Neutrophil (primary cell): ENCODE measurements around the gene ARNT2.

Experiments used
- H3K27ac ChIP-seq: fragments of 200-600 bp; sonication (generic); 2 replicates; pipeline ENCODE4 v1.5.1; 2016; ENCODE audit warnings: mild to moderate bottlenecking, moderate library complexity
- H3K27me3 ChIP-seq: fragments of 200-600 bp; sonication (generic); 2 replicates; pipeline ENCODE4 v1.6.0; 2016; ENCODE audit warnings: mild to moderate bottlenecking
- H3K36me3 ChIP-seq: fragments of 200-600 bp; sonication (generic); 2 replicates; pipeline ENCODE4 v1.5.1; 2017
- H3K4me1 ChIP-seq, 2 experiments: fragments of 200-600 bp in 1 of 2; sonication (generic) in 1 of 2; 1 replicate in 1 of 2; 2 replicates in 1 of 2; pipeline versions ENCODE4 v1.5.1 to v1.6.1; 2013 to 2016; ENCODE audit warnings: low read depth in 1 of 2, low read length in 1 of 2, mild to moderate bottlenecking in 1 of 2, moderate library complexity in 1 of 2; ENCODE audit not compliant: control insufficient read depth in 1 of 2, insufficient read depth in 1 of 2
- H3K4me3 ChIP-seq, 2 experiments: fragments of 200-600 bp in 1 of 2; sonication (generic) in 1 of 2; 1 replicate in 1 of 2; 2 replicates in 1 of 2; pipeline ENCODE4 v1.5.1; 2013 to 2016; ENCODE audit warnings: low read depth in 1 of 2, low read length in 1 of 2, mild to moderate bottlenecking in 1 of 2, moderate library complexity in 1 of 2
- H3K9me3 ChIP-seq: fragments of 200-600 bp; sonication (generic); 2 replicates; pipeline ENCODE4 v1.5.1; 2016
- TF ChIP-seq, protein P1 (sequence below): fragments of 200-600 bp; sonication (generic); IDR thresholded peaks from 2 replicates; pipeline ENCODE4 v1.5.1; 2016; ENCODE audit warnings: antibody characterized with exemption

The ARNT2 gene

DNA sequence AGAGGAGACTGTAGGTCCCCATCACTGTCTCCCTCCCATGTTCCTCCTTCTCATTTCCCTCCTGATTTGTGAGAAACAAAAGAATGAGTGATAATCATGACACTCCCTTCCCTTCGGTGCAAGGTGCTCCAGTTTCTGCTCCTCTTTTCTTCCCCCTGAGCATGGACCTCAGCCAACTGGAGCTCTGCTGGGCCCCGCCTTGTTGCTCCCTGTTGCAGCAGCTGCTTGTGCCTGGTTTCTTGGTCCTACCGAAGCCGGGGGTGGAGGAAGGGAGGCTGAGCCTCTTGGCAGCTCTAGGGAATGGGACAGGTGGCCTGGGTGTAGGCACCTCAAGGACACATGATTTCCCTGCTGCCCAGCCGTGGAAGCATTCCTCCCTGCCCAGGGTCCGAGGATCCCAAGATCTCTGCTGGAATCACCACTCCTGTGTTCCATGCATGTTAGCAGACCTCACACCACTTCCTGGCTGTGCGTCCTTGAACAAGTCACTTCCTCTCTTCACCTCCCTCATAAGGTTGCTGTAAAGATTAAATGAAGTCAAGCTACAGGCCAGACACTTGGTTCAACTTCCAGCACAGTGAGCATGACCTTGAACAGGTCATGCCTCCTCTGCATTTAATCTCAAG is 159.3 kb downstream of the ARNT2 start:
- Histone ChIP-seq H3K4me1 (no peaks in the 10 kb centered on the region), H3K9me3 (no peaks in the 10 kb centered on the region), H3K4me3 (no peak overlapping the region), H3K27ac (no peak overlapping the region), H3K27me3 (peaks cover 16% of the 10 kb centered on the region), H3K36me3 (no peaks in the 10 kb centered on the region)
- TF ChIP-seq, protein P1, sequence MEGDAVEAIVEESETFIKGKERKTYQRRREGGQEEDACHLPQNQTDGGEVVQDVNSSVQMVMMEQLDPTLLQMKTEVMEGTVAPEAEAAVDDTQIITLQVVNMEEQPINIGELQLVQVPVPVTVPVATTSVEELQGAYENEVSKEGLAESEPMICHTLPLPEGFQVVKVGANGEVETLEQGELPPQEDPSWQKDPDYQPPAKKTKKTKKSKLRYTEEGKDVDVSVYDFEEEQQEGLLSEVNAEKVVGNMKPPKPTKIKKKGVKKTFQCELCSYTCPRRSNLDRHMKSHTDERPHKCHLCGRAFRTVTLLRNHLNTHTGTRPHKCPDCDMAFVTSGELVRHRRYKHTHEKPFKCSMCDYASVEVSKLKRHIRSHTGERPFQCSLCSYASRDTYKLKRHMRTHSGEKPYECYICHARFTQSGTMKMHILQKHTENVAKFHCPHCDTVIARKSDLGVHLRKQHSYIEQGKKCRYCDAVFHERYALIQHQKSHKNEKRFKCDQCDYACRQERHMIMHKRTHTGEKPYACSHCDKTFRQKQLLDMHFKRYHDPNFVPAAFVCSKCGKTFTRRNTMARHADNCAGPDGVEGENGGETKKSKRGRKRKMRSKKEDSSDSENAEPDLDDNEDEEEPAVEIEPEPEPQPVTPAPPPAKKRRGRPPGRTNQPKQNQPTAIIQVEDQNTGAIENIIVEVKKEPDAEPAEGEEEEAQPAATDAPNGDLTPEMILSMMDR = no peak

DNA sequence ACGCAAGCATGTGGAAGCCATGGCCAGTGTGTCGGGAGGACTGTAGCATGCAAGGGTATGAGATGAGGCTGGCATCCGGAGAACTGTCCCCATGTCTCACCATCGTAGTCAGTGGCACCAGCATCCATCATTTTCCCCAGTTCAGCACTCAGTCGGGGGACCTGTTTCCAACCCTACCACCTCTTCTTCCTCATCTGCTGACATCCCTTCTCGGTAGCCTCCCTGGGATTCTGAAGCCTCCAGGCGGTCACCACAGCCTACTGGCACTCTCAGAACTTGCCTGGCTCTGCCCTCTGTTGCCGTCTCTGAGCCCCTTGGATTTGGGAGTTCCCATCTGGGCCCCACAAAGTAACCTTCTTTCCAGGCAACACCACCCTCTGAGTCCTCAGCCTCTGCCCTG is 159.9 kb downstream of the ARNT2 start:
- Histone ChIP-seq H3K27ac (no peak overlapping the region), H3K4me3 (no peak overlapping the region), H3K4me1 (no peaks in the 10 kb centered on the region), H3K27me3 (peaks cover 16% of the 10 kb centered on the region), H3K9me3 (no peaks in the 10 kb centered on the region), H3K36me3 (no peaks in the 10 kb centered on the region)
- TF ChIP-seq, protein P1 = no peak

DNA sequence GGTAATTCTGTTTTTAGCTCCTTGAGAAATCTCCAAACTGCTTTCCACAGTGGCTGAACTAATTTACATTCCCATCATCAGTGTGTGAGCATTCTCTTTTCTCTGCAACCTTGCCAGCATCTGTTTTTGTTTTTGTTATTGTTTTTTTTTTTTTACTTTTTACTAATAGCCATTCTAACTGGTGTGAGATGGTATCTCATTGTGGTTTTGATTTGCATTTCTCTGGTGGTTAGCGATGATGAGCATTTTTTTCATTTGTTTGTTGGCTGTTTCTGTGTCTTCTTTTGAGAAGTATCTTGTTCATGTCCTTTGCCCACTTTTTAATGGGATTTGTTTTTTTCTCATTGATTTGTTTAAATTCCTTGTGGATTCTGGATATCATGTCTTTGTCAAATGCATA is 161.2 kb downstream of the ARNT2 start:
- Histone ChIP-seq H3K4me1 (no peaks in the 10 kb centered on the region), H3K27ac (no peak overlapping the region), H3K36me3 (no peaks in the 10 kb centered on the region), H3K4me3 (no peak overlapping the region), H3K27me3 (peaks cover 14% of the 10 kb centered on the region), H3K9me3 (no peaks in the 10 kb centered on the region)
- TF ChIP-seq, protein P1 = no peak

DNA sequence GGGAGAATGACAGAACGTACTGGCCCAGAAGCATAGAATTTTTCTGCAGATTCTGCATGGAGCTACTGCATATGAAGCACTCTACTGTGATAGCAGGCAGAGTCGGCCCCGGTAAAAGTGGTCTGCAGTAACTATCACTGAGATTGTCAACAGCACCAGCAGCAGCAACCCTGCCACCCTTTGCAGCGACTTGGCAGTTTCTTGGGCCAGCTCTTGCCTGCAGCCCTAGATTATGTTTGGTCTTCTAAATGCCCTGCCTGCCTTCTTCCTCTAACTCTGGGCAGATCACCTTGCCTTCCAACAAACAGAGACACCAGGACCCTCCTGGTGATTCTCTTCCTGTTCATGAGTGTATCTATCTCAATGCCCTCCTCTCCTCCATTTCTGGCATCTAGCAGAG is 161.8 kb downstream of the ARNT2 start:
- Histone ChIP-seq H3K27ac (no peak overlapping the region), H3K4me3 (no peak overlapping the region), H3K27me3 (peaks cover 8% of the 10 kb centered on the region), H3K36me3 (no peaks in the 10 kb centered on the region), H3K9me3 (no peaks in the 10 kb centered on the region), H3K4me1 (no peaks in the 10 kb centered on the region)
- TF ChIP-seq, protein P1 = no peak

DNA sequence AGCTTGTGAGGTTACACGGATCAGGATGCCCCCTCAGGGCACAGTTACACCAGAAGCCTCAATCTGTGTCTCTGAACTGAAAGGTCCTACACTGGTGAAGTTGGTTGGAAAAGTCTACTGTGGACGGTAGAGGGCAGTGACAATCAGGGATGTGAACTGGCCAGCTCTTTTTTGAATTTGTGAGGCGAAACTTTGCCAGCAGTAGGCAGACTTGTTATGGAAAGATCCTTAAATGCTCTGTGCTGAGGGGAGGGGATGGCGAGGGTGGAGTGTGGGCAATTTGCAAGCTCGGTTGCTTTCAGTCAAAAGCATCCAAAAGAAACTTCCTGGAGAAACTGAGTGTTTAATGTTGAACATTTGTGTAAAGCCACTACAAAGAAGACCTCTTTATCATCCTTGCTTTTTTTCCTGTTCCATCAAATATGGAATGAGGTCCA is 163.6 kb downstream of the ARNT2 start:
- TF ChIP-seq, protein P1 = no peak
- H3K4me1 ChIP-seq = no peaks in the 10 kb centered on the region

More for the DNA sequence above, 163.6 kb downstream of the ARNT2 start:
- Histone ChIP-seq H3K9me3 (no peaks in the 10 kb centered on the region), H3K36me3 (no peaks in the 10 kb centered on the region), H3K27ac (no peak overlapping the region), H3K4me3 (no peak overlapping the region), H3K27me3 (peaks cover 5% of the 10 kb centered on the region)
